RKO (cell line): ENCODE measurements around the gene ZNF273.
"Not testable (repeated sequence)": the region's sequence is repeated elsewhere in the genome, so short reads cannot be mapped to it uniquely, and the experiment has no call there.

Experiments
- DNase-seq: peaks from one replicate; pipeline ENCODE4 v3.0.0-alpha.2; 2016; ENCODE audit warnings: low spot score

ZNF273 gene

DNA sequence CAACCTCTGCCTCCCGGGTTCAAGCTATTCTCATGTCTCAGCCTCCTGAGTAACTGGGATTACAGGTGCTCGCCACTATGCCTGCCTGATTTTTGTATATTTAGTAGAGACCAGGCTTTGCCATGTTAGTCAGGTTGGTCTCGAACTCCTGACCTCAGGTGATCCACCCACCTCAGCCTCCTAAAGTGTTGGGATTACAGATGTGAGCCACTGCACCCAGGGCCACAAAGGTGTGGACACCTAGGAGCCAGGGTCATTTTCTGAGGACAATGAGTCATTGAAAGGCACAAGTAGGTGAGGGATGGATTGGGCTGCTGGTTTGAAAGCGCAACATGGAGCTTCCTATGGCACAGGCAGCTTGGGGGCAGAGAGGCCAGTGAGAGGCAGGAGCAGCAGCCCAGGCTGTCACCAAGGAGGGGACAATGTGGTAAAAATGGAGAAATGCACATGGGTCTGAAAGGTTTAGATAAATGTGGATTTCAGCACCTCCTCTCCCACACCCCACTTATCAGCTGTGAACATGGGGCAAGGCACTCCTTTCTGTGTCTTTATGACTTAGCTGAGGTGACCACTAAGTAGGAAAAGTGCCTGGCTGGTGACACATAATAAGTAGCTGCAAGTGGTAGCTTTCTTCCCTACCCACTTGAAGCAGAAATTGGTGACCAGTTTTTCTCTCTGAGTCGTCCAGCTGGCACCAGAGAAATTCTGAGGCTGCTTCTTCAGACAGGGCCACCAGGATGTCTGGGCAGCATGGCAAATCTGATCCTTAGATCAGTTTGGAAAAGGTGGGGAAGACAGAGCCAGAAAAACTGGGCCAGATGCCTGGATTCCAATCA is 41.8 kb downstream of the ZNF273 start:
- DNase-seq, result not testable (repeated sequence)

DNA sequence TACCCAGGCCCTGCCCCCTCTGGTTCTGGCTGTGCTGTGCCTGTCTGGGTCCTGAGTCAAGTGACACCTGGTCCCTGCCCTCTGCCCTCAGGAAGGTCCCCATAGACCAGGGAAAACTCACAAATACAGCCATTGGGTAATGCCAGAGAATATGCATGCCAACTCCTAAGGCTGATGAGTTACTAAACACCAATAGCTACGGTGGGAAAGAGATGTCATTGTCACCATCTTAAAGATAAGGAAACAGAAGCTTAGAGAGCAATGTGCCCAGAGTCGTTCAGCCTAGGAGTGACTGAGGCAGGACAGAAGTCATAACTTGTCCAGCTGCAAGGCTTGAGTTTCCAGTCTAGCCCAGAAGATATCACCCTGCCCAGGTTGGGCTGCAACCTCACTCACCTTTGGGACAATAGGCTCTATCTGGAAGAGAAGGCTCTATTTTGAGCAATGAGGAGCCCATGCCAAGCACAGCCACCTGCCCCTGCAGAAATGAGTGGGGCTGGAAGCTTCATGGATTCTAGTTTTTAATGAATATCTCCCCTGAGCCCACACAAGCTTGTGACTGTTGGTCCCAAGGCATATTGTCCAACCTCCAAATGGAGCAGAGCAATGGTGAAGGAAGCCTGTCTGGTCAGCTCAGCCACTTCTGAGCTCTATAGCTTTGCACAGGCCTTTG is 42.6 kb downstream of the ZNF273 start:
- no peak for DNase-seq

DNA sequence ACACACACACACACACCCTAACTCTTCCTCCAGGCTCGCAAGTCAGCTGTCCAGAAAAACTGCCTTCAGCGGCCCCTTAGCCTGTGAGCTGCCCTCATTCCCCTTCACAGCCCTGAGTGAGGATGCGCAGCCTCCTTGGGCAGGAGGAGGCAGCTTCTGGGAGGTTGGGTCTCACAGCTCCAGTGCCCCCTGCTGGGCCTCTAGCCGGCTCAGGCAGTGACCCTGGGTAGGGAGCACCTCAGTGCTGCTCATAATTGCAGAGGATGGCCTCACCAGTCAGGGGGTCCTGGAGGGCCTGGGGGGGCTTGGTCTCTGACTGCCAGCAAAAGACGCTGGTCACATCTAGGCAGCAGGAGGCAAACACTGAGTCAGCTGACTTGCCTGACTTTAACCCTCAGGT is 43.7 kb downstream of the ZNF273 start:
- DNase-seq, result no peak

DNA sequence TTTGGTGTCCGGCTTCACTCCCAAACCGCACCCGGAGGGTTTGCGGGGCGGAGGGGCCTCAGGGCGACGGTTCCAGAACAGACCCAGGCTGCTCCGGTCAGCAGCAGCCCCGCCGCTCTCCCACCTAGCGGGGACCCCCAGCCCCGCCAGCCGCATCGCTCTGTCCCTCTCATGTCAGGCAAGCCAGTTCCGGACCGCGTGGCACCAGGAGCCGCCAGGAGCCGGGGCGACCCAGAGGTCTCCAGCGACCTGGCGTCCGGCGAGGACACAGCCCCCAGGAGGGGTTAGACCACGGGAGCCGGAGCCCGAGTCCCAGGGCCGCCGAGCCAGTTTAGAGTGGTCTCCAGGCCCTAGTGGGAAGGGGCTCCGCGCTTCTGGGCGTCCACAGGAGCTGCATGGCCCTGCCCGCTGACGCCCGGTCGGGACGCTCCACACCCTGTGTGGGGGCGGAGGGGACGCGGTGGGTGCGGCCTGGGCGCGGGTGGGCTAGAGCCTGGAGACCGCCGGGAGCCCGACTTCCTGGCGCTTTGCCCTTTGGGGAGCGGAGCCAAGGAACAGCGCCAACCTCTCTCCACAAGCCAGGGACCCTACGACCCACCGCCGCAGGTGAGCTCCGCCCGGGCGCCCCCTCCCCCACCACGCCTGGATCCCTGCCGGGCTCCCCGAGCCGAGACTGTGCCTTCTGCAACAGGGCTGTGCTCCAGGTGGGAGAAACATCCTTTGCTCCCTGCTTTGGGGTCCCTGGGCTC is 44.4 kb downstream of the ZNF273 start:
- DNase-seq, result no peak

DNA sequence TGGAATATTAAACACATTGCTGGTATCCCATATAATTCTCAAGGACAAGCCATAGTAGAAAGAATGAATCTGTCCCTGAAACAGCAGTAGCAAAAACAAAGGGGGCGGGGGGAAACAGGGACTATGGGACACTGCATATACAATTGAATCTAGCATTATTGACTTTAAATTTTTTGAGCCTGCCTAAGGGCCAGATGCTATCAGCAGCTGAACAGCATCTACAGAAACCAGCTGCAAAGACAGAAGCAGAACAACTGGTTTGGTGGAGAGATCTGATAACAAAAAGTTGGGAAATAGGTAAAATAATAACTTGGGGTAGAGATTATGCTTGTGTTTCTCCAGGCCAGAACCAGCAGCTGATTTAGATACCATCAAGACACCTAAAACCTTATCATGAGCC is 45.7 kb downstream of the ZNF273 start:
- not testable (repeated sequence) for DNase-seq

DNA sequence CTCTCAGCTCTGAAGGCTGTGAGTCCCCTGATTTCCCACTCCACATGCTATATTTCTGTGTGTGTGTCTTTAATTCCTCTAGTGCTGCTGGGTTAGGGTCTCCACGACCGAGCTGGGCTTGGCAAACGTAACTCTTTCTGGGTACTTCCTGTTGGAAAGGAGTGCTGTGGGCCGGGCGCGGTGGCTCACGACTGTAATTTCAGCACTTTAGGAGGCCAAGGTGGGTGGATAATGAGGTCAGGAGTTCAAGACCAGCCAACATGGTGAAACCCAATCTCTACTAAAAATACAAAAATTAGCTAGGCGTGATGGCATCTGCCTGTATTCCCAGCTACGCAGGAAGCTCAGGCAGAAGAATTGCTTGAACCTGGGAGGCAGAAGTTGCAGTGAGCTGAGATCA is 47.6 kb downstream of the ZNF273 start:
- DNase-seq, result not testable (repeated sequence)

DNA sequence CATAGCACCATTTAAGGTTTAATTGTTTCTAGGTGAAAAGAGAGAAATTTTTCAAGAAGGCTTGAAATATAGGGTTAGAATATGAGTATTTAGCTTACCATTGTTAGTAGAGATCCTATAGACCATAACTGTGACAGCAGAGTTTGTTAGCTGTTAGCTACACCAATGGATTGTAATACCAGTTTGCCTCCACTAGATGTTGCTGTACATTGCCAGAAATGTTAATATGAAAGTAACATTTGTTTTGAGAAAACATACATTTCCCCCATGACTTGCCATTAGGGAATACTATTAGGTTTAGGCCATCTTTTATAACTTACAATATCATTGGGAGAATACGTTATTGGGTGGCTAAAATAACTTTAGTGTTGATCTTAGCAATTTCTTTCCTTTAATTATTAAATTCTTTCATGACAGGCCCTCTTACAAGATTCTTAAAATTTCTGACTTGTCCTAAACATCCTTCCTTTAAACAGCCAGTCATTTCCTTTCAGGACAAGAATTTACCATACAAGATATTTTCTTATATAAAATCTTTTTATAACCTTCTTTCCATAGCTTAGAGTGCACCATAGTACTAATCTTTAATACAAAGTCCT is 48.3 kb downstream of the ZNF273 start:
- DNase-seq, result peak; percentile 73

DNA sequence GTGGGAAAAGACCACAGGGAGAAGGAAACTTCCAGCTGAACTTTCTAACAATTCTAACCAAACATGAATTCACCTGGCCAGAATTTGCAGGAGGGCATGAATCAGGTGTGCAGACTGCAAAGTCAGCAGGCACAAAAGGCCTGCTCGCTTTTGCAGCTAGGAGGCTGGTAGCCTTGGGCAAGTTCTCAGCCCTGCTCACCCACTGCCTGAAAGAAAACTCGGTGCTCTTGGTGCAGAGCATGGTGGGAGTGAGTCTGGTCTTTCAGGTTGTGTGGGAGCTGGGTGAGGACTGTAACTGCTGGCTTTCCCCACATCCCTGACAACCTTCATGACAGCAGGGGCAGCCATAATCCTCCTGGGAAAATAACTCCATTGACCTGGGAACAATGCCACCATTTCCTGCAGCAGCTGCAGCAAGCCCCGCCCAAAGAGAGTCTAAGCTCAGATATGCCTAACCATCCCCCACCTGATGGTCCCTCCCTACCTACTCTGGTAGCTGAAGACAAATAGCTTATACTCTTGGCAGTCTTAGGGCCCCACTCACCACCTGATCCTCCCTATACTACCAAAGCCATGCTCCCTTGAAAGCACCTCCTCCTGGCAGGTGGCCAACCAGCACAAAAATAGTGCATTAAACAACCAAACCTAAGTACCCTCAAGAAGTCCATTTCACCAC is 56.1 kb downstream of the ZNF273 start:
- no peak for DNase-seq

DNA sequence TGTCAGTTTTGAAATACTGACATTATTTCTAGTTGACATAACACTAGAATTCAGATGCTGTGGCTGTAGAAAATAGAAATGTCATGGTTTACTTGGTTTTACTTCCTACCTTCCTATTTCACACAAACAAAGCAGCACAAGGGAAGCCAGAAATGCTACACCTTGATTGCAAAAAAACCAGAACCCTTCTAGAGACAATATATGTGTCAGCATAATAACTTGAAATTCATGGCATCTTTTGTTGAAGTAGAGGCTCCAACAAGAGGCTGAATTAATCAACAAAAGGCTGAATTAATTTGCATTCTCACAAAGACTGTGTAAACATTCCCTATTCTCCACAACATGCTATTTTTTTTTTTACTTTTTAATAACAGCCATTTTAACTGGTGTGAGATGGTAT is 62.5 kb downstream of the ZNF273 start:
- no peak for DNase-seq

DNA sequence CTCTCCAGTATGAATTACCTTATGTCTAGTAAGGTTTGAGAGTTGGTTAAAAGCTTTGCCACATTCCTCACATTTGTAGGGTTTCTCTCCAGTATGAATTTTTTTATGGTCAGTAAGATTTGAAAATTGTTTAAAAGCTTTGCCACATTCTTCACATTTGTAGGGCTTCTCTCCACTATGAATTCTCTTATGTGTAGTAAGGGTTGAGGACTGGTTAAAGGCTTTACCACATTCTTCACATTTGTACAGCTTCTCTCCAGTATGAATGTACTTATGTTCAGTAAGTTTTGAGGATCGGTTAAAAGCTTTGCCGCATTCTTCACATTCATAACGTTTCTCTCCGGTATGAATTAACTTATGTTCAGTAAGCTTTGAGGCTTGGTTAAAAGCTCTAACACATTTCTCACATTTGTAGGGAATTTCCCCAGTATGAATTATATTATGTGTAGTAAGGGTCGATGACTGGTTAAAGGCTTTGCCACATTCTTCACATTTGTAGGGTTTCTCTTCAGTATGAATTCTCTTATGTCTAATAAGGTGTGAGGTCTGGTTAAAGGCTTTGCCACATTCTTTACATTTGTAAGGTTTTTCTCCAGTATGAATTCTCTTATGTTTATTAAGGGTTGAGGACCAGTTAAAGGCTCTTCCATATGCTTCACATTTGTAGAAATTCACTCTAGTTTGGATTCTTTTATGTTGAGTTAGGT is 75.6 kb downstream of the ZNF273 start:
- no peak for DNase-seq
